ENCODE data around the gene PPM1F. TPM values are rescaled to one million over a fixed set of nuclear protein-coding genes. Genes with fewer than 3 reads are reported as not detected.
A peak's percentile ranks its signal among the peaks of the same experiment; 100 is the strongest.

Gene PPM1F
- total and polyA plus RNA-seq, 10 of the 15 experiments (the other 5 are each of a cell fraction or from before 2014, with no cell fraction given): 0.55 to 26.3 (median 9.7) TPM

GRCh38 chr22:21952586-21953571 lies at the start of gene PPM1F (continued):
- TF ChIP-seq PRDM15 (CRISPR knock-in tag; IDR thresholded peaks at IDR 0.05) (no peak), ATF7 (IDR thresholded peaks at IDR 0.05; ENCODE audit: low read depth) (no peak), CEBPZ (IDR thresholded peaks at IDR 0.05; ENCODE audit: low read depth, low read length) (no peak), IKZF1 (conservative IDR thresholded peaks at IDR 0.05) (peak; percentile 73), USF1 (IDR thresholded peaks at IDR 0.05; ENCODE audit: borderline replicate concordance, extremely low read length, insufficient read depth, low read depth, low read length) (no peak), CREM (IDR thresholded peaks at IDR 0.05; ENCODE audit: low read depth) (no peak), CUX1 (IDR thresholded peaks at IDR 0.05; ENCODE audit: insufficient replicate concordance, low read depth, low read length) (no peak), SPI1 (IDR thresholded peaks at IDR 0.05; ENCODE audit: borderline replicate concordance, insufficient read depth, low read depth, low read length) (peak; percentile 67; the same call in 1 of the 2 replicates), POLR2A (IDR thresholded peaks at IDR 0.05; ENCODE audit: low read depth, low read length) (peak; percentile 67)

Data from GM12878 (cell line).